ENCODE results near the gene DDX60. TPM values are rescaled to one million over a fixed set of nuclear protein-coding genes. Genes with fewer than 3 reads are reported as not detected.

Gene DDX60
- polyA plus RNA-seq, 10 donors, result 5.0 to 8.3 (median 5.9) TPM

DNA sequence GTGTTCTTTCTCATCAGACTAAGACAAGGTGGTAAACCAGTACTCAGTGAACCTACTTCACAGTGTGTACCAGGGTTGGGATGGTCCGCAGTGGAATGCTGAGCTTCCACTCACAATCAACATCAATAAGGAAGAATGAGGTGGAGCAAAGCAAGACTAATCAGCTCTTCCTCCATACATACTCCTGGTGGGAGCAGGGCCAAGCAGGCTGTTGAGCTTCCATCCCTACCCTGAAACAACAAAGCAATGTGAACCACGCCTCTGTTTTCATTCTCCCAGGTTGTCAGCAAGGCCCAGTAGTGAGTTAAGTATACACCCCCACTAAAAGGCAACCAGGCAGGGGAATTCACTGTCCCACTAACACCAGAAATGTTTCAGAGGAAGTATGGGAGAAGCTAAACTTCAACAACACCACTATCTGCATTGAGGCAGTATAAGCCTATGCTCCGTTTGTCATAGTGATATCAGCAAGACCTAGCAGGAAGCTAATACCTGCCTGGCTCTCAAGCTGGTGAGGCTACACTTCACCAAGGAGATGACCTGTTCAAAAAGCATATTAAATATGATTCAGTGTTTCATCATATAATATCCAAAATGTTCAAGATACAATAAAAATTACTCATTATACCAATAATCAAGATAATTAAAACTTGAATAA, 109.5 kb downstream of the DDX60 start:
- DNase-seq, result no peak

- no peak for DNase-seq
Observed at GRCh38 chr4:168203233-168203911, 115.2 kb downstream of the DDX60 start.

- DNase-seq, result no peak
Observed at GRCh38 chr4:168200685-168201084, 117.9 kb downstream of the DDX60 start.

DNA sequence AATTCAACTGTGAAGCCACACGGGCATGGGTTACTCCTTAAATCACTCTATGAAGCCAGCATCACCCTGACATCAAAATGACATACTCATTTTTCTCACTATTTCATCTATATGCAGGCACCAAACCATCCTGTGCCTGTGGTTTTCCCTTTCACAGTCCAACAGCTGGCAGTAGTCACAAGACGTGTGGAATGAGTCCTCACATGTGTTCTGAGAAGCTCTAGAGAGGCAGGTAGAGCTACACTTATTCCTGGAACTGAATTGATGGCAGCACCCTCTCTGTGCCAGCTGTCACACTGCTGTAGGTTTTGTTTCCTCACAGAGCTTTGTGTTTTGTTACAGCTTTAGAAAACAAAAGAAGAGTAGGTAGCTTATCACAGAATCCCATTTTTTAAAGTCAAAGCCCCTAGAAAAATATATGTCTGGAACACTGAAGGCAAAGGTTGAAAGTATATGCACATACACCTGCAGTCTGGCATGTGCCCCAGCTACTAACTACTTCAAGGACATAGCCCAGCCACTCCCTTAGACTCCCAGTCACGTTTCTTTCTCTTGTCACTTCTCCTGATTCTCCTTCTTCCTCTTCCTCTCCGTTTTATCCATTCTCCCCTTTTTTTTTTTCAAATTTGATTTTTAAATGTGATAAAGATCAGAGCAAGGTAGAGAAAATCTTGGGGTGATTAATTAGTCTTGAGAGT, 119.1 kb downstream of the DDX60 start:
- DNase-seq, result no peak

DNA sequence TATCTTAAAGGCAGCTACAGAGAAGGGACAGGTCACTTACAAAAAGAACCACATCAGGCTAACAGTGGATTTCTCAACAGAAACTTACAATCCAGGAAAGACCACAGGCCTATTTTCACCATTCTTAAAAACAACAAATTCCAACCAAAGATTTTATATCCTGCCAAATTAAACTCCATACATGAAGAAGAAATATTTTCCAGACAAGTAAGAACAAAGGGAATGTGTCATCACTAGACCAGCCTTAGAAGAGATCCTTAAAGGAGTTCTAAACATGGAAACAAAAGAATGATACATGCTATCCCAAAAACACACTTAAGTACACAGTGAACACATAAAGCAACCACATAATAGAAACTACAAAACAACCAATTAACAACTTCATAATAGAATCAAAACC, 120.6 kb downstream of the DDX60 start:
- no peak for DNase-seq

- DNase-seq, result no peak
Observed at GRCh38 chr4:168188754-168189153, 129.8 kb downstream of the DDX60 start.

DNA sequence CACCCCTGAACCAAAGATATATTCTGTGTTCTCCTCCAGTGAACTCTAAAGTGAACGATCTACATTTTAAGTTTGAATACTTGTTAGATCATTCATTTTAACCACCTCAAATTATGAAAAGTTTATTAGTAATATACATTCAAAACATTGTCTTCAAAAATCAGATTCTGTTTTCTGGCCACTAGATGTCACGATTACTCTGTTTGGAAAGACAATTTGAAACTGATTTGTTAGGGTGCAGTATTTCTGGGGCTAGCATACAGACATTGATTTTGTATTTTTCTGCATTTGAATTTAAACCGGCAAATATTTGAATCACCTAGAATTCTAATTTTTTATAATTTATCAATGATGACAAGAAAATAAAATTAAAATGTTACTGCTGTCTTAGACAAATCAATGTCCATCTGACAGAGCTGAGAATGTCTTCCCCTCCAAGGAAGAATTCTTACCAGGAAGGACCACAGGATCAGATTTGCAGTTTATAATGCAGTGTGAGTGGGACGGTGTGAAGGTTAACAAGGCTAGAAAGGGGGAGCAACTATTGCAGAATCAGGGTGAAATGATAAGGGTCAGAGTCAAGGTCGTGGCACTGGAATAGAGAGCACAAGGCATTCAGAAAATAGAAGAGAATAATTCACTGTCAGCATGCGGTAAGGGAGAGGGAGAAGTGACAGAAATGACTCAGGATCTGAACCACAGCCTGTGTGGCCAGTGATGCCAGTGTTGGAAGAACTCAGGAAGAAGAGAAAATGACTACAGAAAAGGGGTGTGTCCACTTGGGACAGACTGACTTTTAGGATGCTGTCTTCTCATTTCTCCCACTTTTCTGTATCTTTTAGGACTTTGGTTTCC, 134.6 kb downstream of the DDX60 start:
- peak; percentile 27 to 54 (median 30) for DNase-seq

DNA sequence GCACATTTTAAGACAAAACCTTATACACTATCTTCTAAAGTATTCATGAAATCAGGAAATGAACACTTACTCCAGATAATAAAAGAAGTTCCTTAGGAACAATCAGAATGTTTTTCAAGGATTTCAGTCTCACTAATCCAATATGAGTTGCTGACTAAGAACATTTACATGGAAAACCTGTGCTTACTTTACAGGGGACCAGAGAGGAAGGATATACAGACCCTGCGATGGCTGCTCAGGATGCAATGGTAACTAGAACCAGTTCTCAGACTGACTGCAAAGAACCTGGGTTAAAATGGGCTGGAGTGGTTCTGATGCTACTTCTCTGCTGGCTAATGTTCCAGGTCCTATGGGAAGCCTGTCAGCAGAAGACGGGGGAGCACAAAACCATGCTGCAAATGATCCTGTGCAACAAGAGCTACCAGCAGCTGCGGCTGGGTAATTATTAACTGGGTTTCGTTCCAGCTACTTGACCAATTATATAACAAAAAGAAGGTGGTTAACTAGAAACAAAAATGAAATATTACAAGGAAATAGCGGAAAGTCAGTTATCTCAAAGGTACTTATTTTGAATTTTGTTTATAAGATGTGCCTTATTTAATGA, 140.9 kb downstream of the DDX60 start:
- no peak for DNase-seq

DNA sequence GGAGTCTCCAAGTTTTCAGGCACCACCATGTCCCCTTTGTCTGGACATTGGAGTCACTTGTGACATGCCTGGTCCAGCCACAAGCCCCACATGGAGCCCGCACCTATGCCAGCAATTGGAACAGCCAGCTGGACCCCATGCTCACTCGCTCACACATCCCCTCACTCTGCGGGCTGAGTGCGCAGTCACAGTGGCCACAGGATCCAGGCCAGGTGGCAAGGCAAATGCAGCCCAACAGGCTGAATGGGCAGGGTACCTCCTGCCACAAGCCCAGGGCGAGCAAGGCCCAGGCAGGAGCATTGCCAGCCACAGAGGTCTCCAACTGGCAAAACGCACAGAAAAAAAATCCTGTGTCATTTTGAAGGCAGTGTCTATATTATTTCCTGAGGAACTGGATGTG, 144.2 kb downstream of the DDX60 start:
- DNase-seq, result no peak

- no peak for DNase-seq
Observed at GRCh38 chr4:168167714-168168284, 150.8 kb downstream of the DDX60 start.

Other genes starting within 250 kb of the DDX60 start
- gene ANXA10, start 226.2 kb downstream of the DDX60 start, polyA plus RNA-seq (ENCODE audit: insufficient read length in 10 of 10), result under 1 TPM in 2 of 10 donors, not detected in 8; 0.23 to 0.45 TPM
- 10 to 100 TPM in 3 of 10 donors, 1 to 10 TPM in 7; 5.1 to 11.5 (median 7.5) TPM for gene DDX60L, start 161.7 kb upstream of the DDX60 start, polyA plus RNA-seq (ENCODE audit: insufficient read length in 10 of 10)
- gene PALLD, start 178.3 kb upstream of the DDX60 start, polyA plus RNA-seq (ENCODE audit: insufficient read length in 10 of 10), result 100 to 1,000 TPM; 130 to 201 (median 147) TPM